ENCODE results near the gene HOTAIR.

DNA sequence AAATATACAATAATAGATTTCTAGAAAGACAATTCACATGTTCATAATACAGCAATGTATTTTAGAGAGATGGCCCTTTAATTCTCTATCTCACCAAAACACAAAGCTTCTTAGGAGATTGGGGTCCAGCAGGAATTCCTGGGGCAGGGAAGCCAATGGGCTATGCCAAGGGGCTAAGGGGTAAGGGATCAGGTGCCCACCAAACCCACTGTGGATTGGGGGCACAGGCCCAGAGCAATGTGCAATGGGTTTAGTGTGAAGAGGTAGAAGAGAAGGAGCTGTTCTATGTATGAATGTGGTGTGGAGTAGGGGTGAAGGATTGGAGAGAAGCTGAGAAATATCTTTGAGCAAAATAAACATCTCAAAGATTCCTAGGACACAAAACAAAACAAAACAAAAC lies 33.6 kb downstream of the HOTAIR start:
- TF ChIP-seq, protein P1, sequence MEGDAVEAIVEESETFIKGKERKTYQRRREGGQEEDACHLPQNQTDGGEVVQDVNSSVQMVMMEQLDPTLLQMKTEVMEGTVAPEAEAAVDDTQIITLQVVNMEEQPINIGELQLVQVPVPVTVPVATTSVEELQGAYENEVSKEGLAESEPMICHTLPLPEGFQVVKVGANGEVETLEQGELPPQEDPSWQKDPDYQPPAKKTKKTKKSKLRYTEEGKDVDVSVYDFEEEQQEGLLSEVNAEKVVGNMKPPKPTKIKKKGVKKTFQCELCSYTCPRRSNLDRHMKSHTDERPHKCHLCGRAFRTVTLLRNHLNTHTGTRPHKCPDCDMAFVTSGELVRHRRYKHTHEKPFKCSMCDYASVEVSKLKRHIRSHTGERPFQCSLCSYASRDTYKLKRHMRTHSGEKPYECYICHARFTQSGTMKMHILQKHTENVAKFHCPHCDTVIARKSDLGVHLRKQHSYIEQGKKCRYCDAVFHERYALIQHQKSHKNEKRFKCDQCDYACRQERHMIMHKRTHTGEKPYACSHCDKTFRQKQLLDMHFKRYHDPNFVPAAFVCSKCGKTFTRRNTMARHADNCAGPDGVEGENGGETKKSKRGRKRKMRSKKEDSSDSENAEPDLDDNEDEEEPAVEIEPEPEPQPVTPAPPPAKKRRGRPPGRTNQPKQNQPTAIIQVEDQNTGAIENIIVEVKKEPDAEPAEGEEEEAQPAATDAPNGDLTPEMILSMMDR (IDR thresholded peaks at IDR 0.05; ENCODE audit: low read depth, low read length, missing input control) = no peak
- TF ChIP-seq YY1 (IDR thresholded peaks at IDR 0.05) (no peak), RAD21 (IDR thresholded peaks at IDR 0.05) (no peak), SP1 (IDR thresholded peaks at IDR 0.05) (no peak), FOXA1 (IDR thresholded peaks at IDR 0.05) (no peak), GABPA (IDR thresholded peaks at IDR 0.05 in 1 of 2, conservative IDR thresholded peaks at IDR 0.05 in 1 of 2) (no peak)
- TF ChIP-seq, protein P2, sequence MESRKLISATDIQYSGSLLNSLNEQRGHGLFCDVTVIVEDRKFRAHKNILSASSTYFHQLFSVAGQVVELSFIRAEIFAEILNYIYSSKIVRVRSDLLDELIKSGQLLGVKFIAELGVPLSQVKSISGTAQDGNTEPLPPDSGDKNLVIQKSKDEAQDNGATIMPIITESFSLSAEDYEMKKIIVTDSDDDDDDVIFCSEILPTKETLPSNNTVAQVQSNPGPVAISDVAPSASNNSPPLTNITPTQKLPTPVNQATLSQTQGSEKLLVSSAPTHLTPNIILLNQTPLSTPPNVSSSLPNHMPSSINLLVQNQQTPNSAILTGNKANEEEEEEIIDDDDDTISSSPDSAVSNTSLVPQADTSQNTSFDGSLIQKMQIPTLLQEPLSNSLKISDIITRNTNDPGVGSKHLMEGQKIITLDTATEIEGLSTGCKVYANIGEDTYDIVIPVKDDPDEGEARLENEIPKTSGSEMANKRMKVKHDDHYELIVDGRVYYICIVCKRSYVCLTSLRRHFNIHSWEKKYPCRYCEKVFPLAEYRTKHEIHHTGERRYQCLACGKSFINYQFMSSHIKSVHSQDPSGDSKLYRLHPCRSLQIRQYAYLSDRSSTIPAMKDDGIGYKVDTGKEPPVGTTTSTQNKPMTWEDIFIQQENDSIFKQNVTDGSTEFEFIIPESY (IDR thresholded peaks at IDR 0.05) = no peak
- TF ChIP-seq, protein P3, sequence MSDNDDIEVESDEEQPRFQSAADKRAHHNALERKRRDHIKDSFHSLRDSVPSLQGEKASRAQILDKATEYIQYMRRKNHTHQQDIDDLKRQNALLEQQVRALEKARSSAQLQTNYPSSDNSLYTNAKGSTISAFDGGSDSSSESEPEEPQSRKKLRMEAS (IDR thresholded peaks at IDR 0.05) = no peak
- TF ChIP-seq, protein P4, sequence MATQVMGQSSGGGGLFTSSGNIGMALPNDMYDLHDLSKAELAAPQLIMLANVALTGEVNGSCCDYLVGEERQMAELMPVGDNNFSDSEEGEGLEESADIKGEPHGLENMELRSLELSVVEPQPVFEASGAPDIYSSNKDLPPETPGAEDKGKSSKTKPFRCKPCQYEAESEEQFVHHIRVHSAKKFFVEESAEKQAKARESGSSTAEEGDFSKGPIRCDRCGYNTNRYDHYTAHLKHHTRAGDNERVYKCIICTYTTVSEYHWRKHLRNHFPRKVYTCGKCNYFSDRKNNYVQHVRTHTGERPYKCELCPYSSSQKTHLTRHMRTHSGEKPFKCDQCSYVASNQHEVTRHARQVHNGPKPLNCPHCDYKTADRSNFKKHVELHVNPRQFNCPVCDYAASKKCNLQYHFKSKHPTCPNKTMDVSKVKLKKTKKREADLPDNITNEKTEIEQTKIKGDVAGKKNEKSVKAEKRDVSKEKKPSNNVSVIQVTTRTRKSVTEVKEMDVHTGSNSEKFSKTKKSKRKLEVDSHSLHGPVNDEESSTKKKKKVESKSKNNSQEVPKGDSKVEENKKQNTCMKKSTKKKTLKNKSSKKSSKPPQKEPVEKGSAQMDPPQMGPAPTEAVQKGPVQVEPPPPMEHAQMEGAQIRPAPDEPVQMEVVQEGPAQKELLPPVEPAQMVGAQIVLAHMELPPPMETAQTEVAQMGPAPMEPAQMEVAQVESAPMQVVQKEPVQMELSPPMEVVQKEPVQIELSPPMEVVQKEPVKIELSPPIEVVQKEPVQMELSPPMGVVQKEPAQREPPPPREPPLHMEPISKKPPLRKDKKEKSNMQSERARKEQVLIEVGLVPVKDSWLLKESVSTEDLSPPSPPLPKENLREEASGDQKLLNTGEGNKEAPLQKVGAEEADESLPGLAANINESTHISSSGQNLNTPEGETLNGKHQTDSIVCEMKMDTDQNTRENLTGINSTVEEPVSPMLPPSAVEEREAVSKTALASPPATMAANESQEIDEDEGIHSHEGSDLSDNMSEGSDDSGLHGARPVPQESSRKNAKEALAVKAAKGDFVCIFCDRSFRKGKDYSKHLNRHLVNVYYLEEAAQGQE (IDR thresholded peaks at IDR 0.05) = no peak
- TF ChIP-seq, protein P5, sequence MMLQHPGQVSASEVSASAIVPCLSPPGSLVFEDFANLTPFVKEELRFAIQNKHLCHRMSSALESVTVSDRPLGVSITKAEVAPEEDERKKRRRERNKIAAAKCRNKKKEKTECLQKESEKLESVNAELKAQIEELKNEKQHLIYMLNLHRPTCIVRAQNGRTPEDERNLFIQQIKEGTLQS (IDR thresholded peaks at IDR 0.05) = no peak
